A673 (cell line): ENCODE data around the gene MBNL2. TPM values are rescaled to one million over a fixed set of nuclear protein-coding genes. Genes with fewer than 3 reads are reported as not detected.

Source experiments
- BruUV-seq: library from RNA; stranded (reverse); fragments of 400-500 nt; replicated peaks from 2 replicates; lab custom pipeline; 2021; lab: Mats Ljungman, UMichigan
- CTCF ChIA-PET: fragments of 300-600 bp; sonication (Branson Sonifier 250); formaldehyde crosslinking; loops from one replicate; lab custom pipeline; 2022; ENCODE audit warnings: antibody characterized with exemption; lab: Charles Lee
- POLR2A ChIA-PET: fragments of 300-600 bp; sonication (Branson Sonifier 250); formaldehyde crosslinking; loops from one replicate; lab custom pipeline; 2022; ENCODE audit warnings: antibody characterized with exemption; ENCODE audit not compliant: low non-redundant PET; lab: Charles Lee
- DNase-seq: peaks from one replicate; pipeline ENCODE4 v3.0.0-alpha.2; 2015; ENCODE audit warnings: low spot score
- H3K27ac ChIP-seq: fragments of 200-600 bp; sonication (generic); 2 replicates; pipeline ENCODE4 v1.5.1; 2016; ENCODE audit warnings: mixed run types, low read depth, mild to moderate bottlenecking, mixed read lengths, antibody characterized with exemption, low read length; ENCODE audit not compliant: poor library complexity, severe bottlenecking
- H3K27me3 ChIP-seq: fragments of 200-600 bp; sonication (generic); replicated peaks from 2 replicates; pipeline ENCODE4 v1.6.1; 2017; ENCODE audit warnings: mixed run types, low read depth, mild to moderate bottlenecking, mixed read lengths, antibody characterized with exemption, low read length; ENCODE audit not compliant: insufficient read depth, poor library complexity
- H3K36me3 ChIP-seq: fragments of 200-600 bp; sonication (generic); 2 replicates; pipeline ENCODE4 v1.6.1; 2016; ENCODE audit warnings: mixed run types, mild to moderate bottlenecking, mixed read lengths, antibody characterized with exemption, low read length; ENCODE audit not compliant: insufficient read depth, poor library complexity, severe bottlenecking
- H3K4me1 ChIP-seq: fragments of 200-600 bp; sonication (generic); 2 replicates; pipeline ENCODE4 v1.6.1; 2017; ENCODE audit warnings: mixed run types, mild to moderate bottlenecking, mixed read lengths, antibody characterized with exemption, low read length; ENCODE audit not compliant: insufficient read depth, poor library complexity, severe bottlenecking
- H3K4me3 ChIP-seq: fragments of 200-600 bp; sonication (generic); 2 replicates; pipeline ENCODE4 v1.5.1; 2016; ENCODE audit warnings: low read depth, mixed run types, mild to moderate bottlenecking, mixed read lengths, low read length; ENCODE audit not compliant: poor library complexity, severe bottlenecking
- H3K9me3 ChIP-seq: fragments of 200-600 bp; sonication (generic); 2 replicates; pipeline ENCODE4 v1.6.1; 2016; ENCODE audit warnings: mixed run types, low read depth, mild to moderate bottlenecking, mixed read lengths, antibody characterized with exemption, low read length; ENCODE audit not compliant: poor library complexity, severe bottlenecking
- EZH2 ChIP-seq: fragments of 200-600 bp; sonication (generic); IDR thresholded peaks from 2 replicates; pipeline ENCODE4 v1.6.1; 2017; ENCODE audit warnings: borderline replicate concordance, low read depth, mild to moderate bottlenecking, mixed read lengths, antibody characterized with exemption, low read length; ENCODE audit not compliant: poor library complexity, severe bottlenecking
- intact Hi-C: fragments of 100-400 bp; cut with micrococcal nuclease; formaldehyde crosslinking; loops from one replicate; pipeline ENCODE4 v1.10.0; 2022; ENCODE audit not compliant: unreplicated experiment
- total RNA-seq: library from RNA; stranded (reverse); gene quantifications from 2 replicates; pipeline ENCODE4 v1.2.3, GENCODE V29; 2021
- TF ChIP-seq, protein P1 (sequence below): fragments of 300-800, 200-600 bp; sonication (generic); conservative IDR thresholded peaks from 2 replicates; pipeline ENCODE4 v1.5.1; 2017; ENCODE audit warnings: low read depth, mild to moderate bottlenecking, antibody characterized with exemption, low read length, moderate library complexity, mixed read lengths

MBNL2 gene
- total RNA-seq, 1 experiment from 2014 or later: 12.0 TPM

DNA sequence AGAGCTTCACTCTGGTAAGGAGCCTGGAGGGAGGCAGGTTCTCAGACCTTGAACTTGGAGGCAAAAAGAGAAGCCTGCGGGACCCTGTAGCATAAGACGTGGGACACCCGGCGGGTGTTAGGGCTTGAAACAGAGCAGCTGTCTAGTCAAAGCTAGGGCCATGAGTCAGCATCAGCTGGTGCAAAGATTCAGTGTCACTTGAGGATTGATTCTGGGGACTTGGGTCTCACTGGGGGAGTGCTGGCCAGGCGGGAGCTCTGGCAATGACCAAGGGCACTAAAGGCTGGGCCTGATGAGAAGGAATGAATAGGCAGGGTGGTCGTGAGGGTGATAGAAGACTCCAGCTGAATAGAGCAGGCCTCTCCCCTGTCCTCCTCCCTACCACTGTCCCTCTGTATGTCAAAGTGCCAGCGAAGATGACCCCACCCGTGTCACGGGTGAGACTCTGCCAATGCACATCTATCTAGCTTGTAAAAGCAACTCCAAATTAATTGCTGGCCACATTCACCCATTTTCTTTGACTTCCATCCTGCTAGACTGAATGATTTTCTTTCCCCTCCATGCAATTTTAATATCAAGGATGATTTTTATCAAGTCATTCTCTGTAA is 97.1 kb downstream of the MBNL2 start:
- CTCF ChIA-PET: no interaction called here
- no peak overlapping the region for H3K27ac ChIP-seq
- no peaks in the 10 kb centered on the region for H3K9me3 ChIP-seq

DNA sequence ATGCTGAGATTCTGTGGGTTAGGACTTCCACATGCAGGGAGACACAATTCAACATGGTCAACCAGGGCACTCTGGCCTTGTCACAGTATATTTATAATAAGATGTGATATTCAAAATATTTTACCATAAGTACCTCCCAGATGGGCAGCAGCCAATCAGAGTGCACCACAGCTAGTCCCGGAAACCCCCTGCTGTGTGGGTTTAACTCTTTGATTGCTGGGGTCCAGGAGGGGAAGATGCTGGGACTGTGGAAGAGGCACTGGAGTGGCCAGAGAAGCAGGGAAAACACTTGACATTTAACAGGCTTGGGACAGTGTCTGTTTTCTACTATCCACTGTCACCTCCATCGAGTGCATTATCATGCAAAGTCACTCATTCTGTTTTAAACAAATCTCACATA is 99.0 kb downstream of the MBNL2 start:
- ChIA-PET POLR2A (no interaction called here), CTCF (no interaction called here)
- Histone ChIP-seq H3K4me3 (no peak overlapping the region), H3K4me1 (no peaks in the 10 kb centered on the region), H3K27me3 (no peaks in the 10 kb centered on the region), H3K9me3 (no peaks in the 10 kb centered on the region), H3K27ac (no peak overlapping the region), H3K36me3 (no peaks in the 10 kb centered on the region)
- no peak for TF ChIP-seq EZH2
- TF ChIP-seq, protein P1, sequence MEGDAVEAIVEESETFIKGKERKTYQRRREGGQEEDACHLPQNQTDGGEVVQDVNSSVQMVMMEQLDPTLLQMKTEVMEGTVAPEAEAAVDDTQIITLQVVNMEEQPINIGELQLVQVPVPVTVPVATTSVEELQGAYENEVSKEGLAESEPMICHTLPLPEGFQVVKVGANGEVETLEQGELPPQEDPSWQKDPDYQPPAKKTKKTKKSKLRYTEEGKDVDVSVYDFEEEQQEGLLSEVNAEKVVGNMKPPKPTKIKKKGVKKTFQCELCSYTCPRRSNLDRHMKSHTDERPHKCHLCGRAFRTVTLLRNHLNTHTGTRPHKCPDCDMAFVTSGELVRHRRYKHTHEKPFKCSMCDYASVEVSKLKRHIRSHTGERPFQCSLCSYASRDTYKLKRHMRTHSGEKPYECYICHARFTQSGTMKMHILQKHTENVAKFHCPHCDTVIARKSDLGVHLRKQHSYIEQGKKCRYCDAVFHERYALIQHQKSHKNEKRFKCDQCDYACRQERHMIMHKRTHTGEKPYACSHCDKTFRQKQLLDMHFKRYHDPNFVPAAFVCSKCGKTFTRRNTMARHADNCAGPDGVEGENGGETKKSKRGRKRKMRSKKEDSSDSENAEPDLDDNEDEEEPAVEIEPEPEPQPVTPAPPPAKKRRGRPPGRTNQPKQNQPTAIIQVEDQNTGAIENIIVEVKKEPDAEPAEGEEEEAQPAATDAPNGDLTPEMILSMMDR: no peak
- intact Hi-C loops: no loop called here
- no TSS peak for BruUV-seq
- DNase-seq: peak; percentile 63

More for the DNA sequence above, 97.1 kb downstream of the MBNL2 start:
- BruUV-seq: no TSS peak
- H3K27me3 ChIP-seq: no peaks in the 10 kb centered on the region
- H3K4me3 ChIP-seq: no peak overlapping the region
- intact Hi-C loops: no loop called here
- TF ChIP-seq, protein P1: no peak
- TF ChIP-seq EZH2: no peak
- no peaks in the 10 kb centered on the region for H3K4me1 ChIP-seq
- POLR2A ChIA-PET: no interaction called here
- H3K36me3 ChIP-seq: no peaks in the 10 kb centered on the region
- no peak for DNase-seq

DNA sequence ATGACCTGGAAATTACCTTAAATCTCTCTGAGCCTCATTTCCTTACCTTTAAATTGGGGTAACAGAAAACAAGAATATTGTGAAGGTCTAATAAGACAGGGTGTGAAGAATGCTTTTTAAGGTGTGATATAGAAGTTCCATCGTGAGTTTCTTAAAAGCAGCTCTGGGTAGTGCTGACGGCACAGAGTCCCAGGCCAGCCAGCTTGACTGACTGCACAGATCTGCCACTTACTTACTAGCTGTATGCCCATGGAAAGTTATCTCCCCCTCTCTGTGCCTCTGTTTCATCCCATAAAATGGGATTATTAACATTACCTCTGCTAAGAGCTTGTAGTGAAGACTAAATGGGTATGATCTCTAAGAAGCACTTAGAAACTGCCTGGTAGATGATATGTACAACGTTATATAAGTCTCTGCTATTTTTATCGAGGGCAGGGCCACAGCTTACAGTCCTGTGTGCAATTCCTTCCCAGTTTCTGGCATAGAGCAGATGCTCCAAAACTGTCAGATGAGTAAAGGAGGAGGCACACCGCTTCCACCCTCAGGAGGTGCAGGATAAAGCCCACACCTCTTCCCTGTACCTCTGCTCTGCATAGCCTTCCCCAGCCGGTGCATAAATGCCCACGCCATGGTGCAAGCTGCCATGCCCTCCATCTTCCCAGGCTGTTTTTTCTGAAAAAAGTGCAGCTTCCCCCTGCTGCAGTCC is 99.6 kb downstream of the MBNL2 start:
- Histone ChIP-seq H3K27ac (no peak overlapping the region), H3K36me3 (no peaks in the 10 kb centered on the region), H3K4me1 (no peaks in the 10 kb centered on the region), H3K27me3 (no peaks in the 10 kb centered on the region), H3K9me3 (no peaks in the 10 kb centered on the region), H3K4me3 (no peak overlapping the region)
- POLR2A ChIA-PET: interaction anchor here (0.6 kb wide), 1 partner anchor 38 kb away, joined by 3 read pairs; no protein-coding TSS in a partner anchor
- no TSS peak for BruUV-seq
- CTCF ChIA-PET: interaction anchor here (0.6 kb wide), 1 partner anchor 212 kb away, joined by 3 read pairs; no protein-coding TSS in a partner anchor
- TF ChIP-seq EZH2: no peak
- TF ChIP-seq, protein P1: no peak
- DNase-seq: no peak
- intact Hi-C loops: no loop called here
